Measurements from ENCODE around the gene C19orf33.

Gene C19orf33

DNA sequence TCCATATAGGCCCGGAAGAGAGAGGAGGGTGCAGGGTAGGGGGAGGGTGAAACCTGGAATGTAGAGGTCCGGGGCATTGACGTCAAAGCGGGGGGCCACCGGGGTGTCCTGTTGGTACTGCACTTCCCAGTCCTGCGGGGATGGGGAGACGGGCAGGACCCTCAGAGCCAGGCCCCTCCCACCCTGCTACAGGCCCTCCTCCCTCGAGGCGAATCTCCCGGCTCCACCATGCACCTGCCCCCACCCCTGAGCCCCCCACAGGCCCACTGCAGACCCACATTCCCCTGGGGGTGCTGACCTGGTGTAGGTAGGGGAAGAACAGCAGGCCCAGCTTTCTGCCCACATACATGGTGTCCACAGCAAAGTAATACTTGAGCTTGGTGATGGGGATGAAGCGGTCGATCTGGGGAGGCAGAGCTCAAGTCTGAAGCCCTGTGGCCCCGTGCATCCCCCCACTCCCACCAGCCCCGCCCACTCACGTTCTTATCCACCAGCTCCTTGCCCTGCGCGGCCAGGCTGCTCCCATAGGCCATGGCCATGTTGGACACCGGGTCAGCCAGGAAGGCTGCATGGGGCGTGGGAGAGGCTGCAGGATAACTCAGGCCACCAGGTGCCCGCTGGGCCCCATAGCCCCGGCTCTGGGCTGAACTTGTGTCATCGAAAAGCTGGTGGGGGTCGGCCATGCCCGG, 5.0 kb downstream of the C19orf33 start:
- DNase-seq (ENCODE audit: low spot score): no peak

DNA sequence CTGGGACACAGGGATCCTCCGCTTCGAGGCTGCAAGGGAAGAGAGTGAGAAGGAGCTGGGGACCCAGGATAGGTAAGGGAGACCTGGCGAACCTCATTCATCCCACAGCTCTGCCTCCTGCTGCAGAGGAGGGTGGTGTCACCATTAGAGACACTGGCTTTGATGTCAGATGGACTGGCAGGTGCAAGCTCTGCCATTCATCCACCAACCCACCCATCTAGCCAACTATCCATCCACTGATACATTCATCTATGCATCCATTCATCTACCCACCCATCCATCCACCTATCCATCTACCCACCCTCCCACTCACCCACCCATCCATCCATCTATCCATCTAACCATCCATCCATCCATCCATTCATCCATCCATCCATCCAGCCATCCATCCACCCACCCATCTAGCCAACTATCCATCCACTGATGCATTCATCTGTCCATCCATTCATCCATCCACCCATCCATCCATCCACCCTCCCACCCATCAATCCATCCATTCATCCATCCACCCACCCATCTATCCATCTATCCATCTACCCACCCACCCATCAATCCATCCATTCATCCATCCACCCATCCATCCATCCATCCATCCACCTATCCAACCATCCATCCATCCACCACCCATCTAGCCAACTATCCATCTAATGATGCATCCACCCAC, 5.7 kb downstream of the C19orf33 start:
- no peak for DNase-seq (ENCODE audit: low spot score)

DNA sequence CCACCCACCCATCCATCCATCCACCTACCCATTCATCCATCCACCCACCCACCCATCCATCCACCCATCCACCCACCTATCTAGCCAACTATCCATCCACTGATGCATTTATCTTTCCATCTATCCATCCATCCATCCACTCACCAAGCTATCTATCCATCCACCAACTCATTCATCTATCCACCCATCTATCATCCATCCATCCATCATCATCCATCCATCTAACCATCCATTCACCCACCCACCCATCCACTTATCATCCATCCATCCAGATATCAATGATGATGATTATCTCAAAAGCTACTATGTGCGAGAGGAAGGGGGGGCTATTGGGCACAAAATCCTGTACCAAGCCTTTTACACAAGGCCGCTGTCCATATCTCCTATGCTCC, 6.2 kb downstream of the C19orf33 start:
- no peak for DNase-seq (ENCODE audit: low spot score)

DNA sequence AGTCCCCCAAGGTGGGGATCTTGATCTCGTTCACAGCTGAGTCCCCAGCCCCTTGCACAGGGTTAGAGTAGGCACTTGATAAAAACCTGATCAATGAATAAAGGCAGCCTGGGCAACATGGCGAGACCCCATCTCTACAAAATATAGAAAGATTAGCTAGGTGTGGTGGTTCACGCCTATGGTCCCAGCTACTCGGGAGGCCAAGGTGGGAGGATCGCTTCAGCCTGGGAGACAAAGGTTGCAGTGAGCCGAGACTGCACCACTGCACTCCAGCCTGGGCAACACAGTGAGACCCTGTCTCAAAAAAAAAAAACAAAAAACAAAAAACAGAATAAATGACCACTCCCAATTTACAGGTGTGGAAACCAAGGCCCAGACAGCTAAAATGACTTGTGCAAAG, 6.9 kb downstream of the C19orf33 start:
- no peak for DNase-seq (ENCODE audit: low spot score)

DNA sequence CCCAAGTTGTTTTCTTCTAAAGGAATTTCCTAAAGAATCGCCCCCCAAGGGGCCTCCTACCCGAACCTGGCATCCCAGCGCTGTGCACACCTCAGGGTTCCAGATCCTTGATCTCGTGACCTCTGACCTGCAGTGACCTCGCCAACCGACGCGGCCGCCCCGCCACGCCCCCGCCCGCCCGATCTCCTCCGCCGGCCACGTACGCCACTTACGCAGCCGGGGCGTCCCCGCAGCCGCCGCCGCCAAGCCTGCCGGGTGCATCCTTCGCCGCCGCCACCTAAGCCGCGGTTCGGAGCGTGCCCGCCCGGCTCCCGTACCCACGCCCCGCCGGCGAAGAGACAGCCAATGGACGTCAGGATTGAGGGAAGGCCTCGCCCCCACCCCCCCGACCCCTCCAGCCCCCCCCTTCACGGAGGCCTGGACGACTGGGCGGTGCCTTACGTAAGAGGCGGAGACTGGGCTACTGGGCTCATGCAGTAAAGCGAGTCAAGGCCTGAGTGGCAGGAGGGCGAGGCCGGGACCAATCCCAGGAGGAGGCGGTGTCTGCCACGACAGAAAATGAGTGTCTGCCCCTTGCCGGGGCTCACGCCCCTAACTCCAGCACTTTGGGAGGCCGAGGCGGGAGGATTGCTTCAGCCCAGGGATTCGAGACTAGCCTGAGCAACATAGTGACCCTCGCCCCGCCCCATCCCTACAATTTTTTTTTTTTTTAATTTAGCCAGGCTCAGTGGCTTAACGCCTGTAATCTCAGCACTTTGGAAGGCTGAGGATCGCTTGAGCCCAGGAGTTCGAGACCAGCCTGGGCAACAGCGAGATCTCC, 11.8 kb downstream of the C19orf33 start, which contains the start of gene YIF1B:
TSS of gene YIF1B (minus strand) at position 291 of the 820 bp plus-strand sequence. CDS start at position 261, 30 bp downstream.
- DNase-seq (ENCODE audit: low spot score): peak; percentile 98

DNA sequence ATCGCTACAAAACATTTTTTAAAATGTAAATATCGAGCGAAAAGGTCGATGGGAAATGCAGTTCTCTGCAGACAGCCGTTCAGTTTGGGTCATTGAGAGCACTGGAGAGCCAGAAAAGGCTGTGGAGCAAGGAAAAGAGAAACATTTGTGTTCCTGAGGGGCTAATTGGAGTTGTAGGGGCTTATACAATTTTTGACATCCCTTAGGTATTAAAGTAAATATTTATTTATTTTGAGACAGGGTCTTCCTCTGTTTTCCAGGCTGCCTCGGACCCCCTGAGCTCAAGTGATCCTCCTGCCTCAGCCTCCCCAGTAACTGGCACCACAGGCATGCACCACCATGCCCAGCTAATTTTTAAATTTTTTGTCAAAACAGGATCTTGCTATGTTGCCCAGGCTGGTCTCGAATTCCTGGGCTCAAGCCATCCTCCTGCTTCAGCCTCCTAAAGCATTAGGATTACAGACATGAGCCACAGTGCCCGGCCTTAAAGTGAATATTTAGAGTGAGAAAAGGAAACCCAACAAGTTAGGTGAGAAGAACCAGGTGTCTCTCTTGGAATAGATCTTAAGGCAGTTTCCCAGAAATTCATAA, 12.5 kb downstream of the C19orf33 start:
- no peak for DNase-seq (ENCODE audit: low spot score)

DNA sequence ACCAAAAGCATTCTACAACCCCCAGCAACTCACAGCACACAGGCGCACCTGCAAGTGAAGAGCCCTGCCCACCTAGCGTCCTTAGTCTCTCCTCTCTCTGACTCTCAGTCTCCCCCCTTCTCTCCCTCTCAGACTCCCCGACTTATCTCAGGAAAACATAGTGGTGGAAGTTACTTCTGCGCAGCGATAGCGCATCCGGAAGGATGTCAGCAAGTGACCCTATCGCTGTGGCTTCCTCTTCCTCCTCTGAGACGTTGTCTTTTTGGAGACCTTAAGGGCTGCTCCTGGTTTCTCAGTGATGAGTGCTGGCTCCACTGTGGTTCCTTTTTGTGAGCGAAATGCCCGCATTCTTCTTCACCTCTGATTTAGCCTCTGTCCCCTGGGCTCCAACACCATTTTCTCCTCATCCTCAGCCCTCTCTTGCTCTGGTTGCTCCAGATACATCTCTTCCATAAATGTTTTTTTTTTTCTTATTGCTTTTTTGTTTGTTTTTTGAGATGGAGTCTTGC, 13.1 kb downstream of the C19orf33 start:
- DNase-seq (ENCODE audit: low spot score): no peak

DNA sequence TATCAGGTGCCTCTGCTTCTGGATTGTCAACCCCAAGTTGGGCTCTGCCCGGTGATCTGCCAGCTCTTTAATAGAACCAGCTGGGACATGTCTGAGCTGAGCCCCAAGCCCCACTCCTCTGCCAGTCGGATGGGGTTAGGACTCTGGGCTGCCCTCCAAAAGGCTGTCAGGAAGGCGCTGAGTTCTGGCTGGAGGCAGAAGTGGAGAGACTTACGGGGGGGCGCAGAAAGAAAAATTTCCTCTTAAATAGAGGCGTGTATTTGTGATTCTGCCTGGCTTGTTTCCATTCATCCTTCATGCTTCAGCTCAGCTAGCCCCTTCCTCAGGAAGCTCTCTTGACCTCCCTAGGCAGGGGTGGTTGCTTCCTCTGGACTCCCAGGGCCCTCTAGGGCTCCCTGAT, 14.6 kb downstream of the C19orf33 start:
- no peak for DNase-seq (ENCODE audit: low spot score)

DNA sequence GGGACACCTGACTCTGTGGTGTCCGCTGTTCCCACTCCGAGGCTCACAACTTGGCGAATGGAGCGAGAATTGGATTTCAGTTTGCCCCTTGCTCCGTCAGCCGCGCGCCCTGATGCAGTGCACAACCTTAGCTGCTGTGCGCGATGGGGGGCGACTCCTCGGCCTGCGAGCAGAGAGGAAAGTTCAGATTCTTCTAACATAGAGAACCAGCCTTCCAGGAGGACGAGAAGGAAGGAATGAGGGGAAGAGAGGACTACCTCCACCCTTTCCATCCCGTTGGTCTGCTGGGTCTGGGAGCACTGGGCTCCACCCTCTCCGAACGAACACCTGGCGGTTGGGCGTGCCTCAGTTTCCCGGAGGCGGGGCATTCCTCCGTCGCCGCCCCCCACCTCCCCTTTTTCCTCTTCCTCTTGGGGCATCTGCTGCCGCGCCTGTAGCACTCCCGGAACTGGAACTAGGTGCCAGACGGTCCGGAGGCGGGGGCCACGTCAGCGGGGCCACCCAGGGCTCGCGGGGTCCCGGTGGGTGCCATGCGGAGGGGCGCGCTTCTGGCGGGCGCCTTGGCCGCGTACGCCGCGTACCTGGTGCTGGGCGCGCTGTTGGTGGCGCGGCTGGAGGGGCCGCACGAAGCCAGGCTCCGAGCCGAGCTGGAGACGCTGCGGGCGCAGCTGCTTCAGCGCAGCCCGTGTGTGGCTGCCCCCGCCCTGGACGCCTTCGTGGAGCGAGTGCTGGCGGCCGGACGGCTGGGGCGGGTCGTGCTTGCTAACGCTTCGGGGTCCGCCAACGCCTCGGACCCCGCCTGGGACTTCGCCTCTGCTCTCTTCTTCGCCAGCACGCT, 15.6 kb downstream of the C19orf33 start, which contains the start of gene KCNK6:
TSS of gene KCNK6 (plus strand) at position 425 of the 838 bp plus-strand sequence. CDS start at position 531, 106 bp downstream.
- peak; percentile 66 for DNase-seq (ENCODE audit: low spot score)

DNA sequence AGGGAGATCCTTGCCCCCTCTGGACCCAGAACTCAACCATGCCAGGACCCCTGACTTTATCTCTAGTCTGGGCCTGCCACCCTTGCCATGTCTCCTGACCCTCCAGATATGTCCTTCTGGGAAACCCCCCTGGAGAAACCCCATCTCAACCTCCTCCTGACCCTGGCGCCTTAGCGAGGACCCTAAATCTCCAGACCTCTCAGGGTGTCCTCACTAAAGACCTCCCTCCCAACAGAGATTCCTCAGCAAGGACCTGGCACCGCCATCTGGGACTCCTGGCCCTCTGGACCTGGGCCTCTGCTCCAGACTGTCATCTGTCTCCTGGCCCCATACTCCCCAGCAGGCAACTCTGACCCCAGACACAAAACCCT, 16.9 kb downstream of the C19orf33 start:
- no peak for DNase-seq (ENCODE audit: low spot score)

DNA sequence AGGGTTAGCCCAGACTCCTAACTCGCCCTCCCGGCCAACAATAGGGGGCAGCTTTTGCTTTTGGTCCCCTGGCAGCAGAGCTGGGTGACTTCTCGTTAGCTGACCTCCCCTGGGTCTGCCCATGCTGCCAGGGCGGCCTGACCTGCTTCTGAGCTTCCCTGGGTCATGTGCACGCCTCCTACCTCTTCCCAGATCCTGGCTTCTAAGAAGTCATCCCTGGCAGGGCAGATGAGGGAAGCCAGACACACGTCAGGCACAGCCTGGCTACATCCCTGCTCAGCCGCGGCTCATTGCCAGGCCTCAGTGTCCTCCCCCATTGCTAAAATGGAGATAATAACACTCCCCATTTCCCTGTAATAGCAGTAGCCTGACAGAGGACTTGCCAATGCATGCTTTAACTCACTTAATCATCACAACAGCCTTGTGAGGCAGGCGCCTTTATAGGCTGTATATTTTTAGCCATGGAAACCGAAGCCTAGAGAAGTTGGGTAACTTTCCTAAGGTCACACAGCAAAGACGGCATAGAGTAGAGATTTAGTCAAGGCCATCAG, 17.7 kb downstream of the C19orf33 start:
- no peak for DNase-seq (ENCODE audit: low spot score)

DNA sequence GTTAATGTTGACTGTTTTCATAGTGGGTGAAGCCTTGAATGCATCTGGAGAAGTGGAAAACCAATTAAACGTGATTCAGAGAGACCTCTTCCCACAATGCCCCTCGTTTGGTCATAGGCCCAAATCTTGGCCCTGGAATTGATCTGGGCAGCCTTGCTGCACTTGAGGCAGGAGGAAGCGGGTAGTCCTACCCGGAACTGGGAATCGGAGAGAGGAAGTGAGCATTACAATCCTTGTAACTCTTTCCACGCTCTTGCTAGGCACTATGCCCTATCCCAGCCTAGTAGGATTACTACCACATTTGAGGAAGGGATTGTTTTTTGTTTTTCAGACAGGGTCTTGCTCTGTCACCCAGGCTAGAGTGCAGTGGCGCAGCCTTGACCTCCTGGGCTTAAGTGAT, 19.2 kb downstream of the C19orf33 start:
- no peak for DNase-seq (ENCODE audit: low spot score)

DNA sequence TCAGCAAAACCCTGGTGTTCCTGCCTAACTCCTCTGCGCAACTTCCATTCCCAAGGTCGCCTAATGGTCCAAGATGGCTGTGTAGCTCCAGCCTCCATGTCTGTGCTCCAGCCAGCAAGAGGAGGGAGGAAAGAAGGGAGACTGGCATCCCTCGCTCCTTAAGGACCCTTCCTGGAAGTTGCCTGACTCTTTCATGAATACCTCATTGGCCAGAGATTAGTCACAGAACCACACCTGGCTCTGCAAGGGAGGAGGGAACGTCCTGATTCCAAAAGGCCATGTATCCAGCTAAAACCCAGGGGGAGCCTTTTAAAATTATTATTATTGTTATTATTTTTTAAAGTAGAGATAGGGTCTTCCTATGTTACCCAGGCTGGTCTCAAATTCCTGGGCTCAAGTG, 20.4 kb downstream of the C19orf33 start:
- peak; percentile 26 for DNase-seq (ENCODE audit: low spot score)

DNA sequence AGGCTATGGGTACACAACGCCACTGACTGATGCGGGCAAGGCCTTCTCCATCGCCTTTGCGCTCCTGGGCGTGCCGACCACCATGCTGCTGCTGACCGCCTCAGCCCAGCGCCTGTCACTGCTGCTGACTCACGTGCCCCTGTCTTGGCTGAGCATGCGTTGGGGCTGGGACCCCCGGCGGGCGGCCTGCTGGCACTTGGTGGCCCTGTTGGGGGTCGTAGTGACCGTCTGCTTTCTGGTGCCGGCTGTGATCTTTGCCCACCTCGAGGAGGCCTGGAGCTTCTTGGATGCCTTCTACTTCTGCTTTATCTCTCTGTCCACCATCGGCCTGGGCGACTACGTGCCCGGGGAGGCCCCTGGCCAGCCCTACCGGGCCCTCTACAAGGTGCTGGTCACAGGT, 22.5 kb downstream of the C19orf33 start:
- DNase-seq (ENCODE audit: low spot score): no peak

DNA sequence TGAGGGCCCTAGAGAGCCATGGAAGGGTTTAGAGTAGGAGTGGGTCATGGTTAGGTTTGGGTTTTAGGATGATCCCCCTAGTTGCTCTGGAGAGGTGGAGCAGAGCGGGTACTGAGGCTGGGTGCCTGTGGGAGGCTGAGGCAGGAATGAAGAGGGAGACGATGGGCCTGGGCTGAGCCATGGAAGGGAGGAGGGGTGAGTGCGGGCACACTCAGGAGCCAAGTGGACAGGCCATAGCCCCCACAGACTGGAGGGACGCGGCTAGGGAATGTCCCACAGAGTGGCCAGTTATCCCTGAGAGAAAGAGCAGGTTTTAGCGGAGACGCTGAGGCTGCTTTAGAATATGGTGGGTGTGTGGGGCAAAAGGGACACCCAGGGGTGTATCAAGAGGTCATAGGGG, 25.6 kb downstream of the C19orf33 start:
- DNase-seq (ENCODE audit: low spot score): no peak

DNA sequence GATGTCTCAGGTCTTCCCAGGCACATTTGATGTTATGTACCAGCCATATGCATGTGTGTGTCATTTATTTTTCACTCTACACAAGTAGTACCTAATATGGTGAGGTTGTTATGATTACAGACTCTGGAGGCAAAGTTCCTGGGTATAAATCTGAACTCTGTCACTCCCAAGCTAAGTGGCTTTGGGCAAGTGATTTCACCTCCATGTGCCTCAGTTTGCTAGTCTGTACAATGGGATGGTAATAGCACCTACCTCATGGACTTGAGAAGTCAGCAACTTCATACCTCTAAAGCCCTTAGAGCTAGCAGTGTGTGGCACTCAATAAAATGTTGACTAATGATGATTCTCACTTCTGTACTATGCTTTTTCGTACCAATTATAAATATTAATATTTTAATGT, 27.7 kb downstream of the C19orf33 start:
- no peak for DNase-seq (ENCODE audit: low spot score)

DNA sequence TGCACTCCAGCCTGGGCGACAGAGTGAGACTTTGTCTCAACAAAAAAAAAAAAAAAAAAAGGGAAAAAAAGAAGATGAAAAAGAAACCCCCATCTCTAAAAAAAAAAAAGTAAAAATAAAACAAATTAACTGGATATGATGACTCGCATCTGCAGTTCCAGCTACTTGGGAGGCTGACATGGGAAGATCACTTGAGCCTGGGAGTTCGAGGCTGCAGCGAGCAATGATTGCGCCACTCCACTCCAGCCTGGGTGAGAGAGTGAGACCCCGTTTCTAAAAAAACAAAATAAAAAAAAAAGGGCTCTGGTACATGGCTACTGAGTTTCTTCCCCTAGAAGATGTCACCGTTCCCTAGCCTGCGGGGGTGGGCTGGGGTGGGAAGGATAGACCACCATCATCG, 29.2 kb downstream of the C19orf33 start:
- no peak for DNase-seq (ENCODE audit: low spot score)

DNA sequence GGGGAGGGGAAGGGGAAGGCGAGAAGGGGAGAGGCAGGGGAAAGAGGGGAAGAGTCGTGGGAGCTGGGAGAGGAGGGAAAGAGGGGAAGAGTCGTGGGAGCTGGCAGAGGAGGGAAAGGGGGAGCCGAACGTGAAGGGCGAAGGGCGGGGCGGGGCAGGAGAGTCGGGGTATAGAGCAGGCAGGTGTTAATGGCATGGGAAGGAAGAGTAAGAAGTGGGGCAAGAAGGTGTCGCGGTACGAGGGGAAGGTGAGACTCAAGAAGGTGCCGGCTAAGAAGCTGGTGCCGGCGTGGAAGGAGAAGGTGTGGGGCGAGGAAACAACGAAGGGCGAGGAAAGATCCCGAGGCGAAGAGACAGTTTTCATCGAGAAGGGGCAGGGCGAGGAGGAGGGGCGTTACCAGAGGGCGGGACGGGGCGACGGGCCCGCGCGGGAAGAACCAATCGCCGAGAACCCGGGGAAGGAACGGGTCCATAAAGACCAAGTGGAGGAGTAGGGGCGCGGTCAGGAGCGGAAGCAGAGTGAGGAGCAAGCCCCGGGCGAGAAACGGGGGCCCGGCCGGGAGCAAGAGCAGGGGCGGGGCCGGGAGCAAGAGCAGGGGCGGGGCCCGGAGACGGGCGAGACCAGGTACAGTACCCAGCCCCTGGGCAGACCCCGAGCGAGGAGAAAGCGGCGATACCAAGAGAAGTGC, 32.0 kb downstream of the C19orf33 start:
- DNase-seq (ENCODE audit: low spot score): peak; percentile 97

DNA sequence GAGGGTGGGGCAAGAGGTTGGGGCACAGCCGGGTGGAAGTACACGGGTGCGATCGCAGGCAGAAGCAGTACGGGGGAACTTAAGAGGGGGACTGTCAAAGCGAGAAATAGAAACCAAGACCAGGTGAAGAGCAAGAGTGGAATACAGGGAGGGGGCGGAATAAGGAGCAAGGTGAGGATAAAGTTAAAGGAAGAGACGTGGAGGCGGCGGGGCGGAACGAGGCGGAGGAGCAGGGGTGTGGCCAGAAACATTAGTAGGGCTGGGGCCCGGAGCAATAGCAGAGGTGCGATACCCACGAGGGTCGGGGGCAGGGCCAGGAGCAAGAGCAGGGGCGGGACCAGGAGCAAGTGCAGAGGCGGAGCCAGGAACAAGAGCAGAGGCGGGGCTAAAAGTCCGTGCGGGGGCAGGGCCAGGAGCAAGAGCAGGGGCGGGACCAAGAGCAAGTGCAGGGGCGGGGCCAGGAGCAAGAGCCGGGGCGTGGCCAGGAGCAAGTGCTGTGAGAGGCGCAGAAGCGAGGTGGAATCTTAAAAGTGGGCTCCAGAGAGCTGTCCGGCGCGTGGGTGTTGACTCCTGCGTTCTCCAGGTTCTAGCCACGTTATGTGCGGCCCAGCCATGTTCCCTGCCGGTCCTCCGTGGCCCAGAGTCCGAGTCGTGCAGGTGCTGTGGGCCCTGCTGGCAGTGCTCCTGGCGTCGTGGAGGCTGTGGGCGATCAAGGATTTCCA, 32.7 kb downstream of the C19orf33 start:
- DNase-seq (ENCODE audit: low spot score): peak; percentile 96

DNA sequence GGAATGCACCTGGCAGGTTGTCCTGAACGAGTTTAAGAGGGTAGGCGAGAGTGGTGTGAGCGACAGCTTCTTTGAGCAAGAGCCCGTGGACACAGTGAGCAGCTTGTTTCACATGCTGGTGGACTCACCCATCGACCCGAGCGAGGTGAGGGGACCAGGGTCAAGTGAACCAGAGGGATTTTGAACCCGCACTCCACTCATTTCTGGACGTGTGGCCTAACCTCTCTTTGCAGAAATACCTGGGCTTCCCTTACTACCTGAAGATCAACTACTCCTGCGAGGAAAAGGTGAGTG, 33.3 kb downstream of the C19orf33 start:
- no peak for DNase-seq (ENCODE audit: low spot score)

Measured in kidney tubule cell (primary cell).